ENCODE results near the gene PLD5.

- TF ChIP-seq CTCF (IDR thresholded peaks at IDR 0.05; ENCODE audit: low read length) (no peak), EZH2 (IDR thresholded peaks at IDR 0.05; ENCODE audit: borderline replicate concordance, low read length) (no peak)
These were observed 298.5 kb downstream of the PLD5 start for GRCh38 chr1:242225767-242226573.

Measured in OCI-LY1 (cell line).